Measurements from ENCODE around the gene USP44. TPM values are rescaled to one million over a fixed set of nuclear protein-coding genes. Genes with fewer than 3 reads are reported as not detected.
"Not testable (repeated sequence)": the region's sequence is repeated elsewhere in the genome, so short reads cannot be mapped to it uniquely, and the experiment has no call there.

USP44 gene
- polyA plus RNA-seq, 4 donors = 0.21 to 0.27 TPM; not detected in 2

- WGBS, 3 donors = 92 to 99% (median 93%) methylated on average over 4 of the region's 4 CpGs
- Histone ChIP-seq H3K4me1 (ENCODE audit: control insufficient read depth in 3 of 3, insufficient read depth in 2 of 3, low read depth in 1 of 3, low read length in 2 of 3) (no peaks in the 10 kb centered on the region), H3K36me3 (ENCODE audit: control insufficient read depth in 3 of 3, insufficient read depth in 2 of 3, low read depth in 1 of 3, low read length in 3 of 3) (peaks cover 4 to 34% (median 20%) of the 10 kb centered on the region in 3 donors), H3K4me3 (ENCODE audit: low read depth in 1 of 3, low read length in 3 of 3) (no peak overlapping the region), H3K9me3 (ENCODE audit: control insufficient read depth in 2 of 2, insufficient read depth in 1 of 2, low read depth in 1 of 2, low read length in 1 of 2) (peaks cover 0 to 4% of the 10 kb centered on the region in 2 donors), H3K27ac (ENCODE audit: low read depth in 1 of 3, low read length in 2 of 3) (no peak overlapping the region), H3K27me3 (ENCODE audit: control insufficient read depth in 3 of 3, insufficient read depth in 3 of 3, low read length in 3 of 3) (no peaks in the 10 kb centered on the region)
- DNase-seq (no peak), FAIRE-seq (no peak)
Measured at GRCh38 chr12:95497031-95497430, 54.2 kb downstream of the USP44 start.

- no peak for FAIRE-seq
- Histone ChIP-seq H3K9me3 (ENCODE audit: control insufficient read depth in 2 of 2, insufficient read depth in 1 of 2, low read depth in 1 of 2, low read length in 1 of 2) (peaks cover 0 to 4% of the 10 kb centered on the region in 2 donors), H3K36me3 (ENCODE audit: control insufficient read depth in 3 of 3, insufficient read depth in 2 of 3, low read depth in 1 of 3, low read length in 3 of 3) (peaks cover 4 to 31% (median 21%) of the 10 kb centered on the region in 3 donors), H3K27ac (ENCODE audit: low read depth in 1 of 3, low read length in 2 of 3) (no peak overlapping the region), H3K4me1 (ENCODE audit: control insufficient read depth in 3 of 3, insufficient read depth in 2 of 3, low read depth in 1 of 3, low read length in 2 of 3) (no peaks in the 10 kb centered on the region), H3K4me3 (ENCODE audit: low read depth in 1 of 3, low read length in 3 of 3) (no peak overlapping the region), H3K27me3 (ENCODE audit: control insufficient read depth in 3 of 3, insufficient read depth in 3 of 3, low read length in 3 of 3) (no peaks in the 10 kb centered on the region)
- no peak for DNase-seq
- 72 to 95% (median 92%) methylated on average over 1 of the region's 1 CpG for WGBS, 3 donors
Measured at GRCh38 chr12:95495433-95495832, 55.8 kb downstream of the USP44 start.

GRCh38 chr12:95494888-95495287 is 56.4 kb downstream of the USP44 start:
- no peak for FAIRE-seq
- peak in 1 of 2 donors; percentile 27 for DNase-seq
- peaks cover 0 to 4% of the 10 kb centered on the region in 2 donors for H3K9me3 ChIP-seq (ENCODE audit: control insufficient read depth in 2 of 2, insufficient read depth in 1 of 2, low read depth in 1 of 2, low read length in 1 of 2)
- no peaks in the 10 kb centered on the region for H3K27me3 ChIP-seq (ENCODE audit: control insufficient read depth in 3 of 3, insufficient read depth in 3 of 3, low read length in 3 of 3)
- no peaks in the 10 kb centered on the region for H3K4me1 ChIP-seq (ENCODE audit: control insufficient read depth in 3 of 3, insufficient read depth in 2 of 3, low read depth in 1 of 3, low read length in 2 of 3)
- H3K27ac ChIP-seq (ENCODE audit: low read depth in 1 of 3, low read length in 2 of 3) = no peak overlapping the region
- WGBS, 3 donors = 81 to 90% (median 82%) methylated on average over 2 of the region's 2 CpGs
- peaks cover 5 to 33% (median 21%) of the 10 kb centered on the region in 3 donors for H3K36me3 ChIP-seq (ENCODE audit: control insufficient read depth in 3 of 3, insufficient read depth in 2 of 3, low read depth in 1 of 3, low read length in 3 of 3)
- no peak overlapping the region for H3K4me3 ChIP-seq (ENCODE audit: low read depth in 1 of 3, low read length in 3 of 3)

GRCh38 chr12:95492462-95492861 is 58.8 kb downstream of the USP44 start:
- H3K27me3 ChIP-seq (ENCODE audit: control insufficient read depth in 3 of 3, insufficient read depth in 3 of 3, low read length in 3 of 3) = no peaks in the 10 kb centered on the region
- peaks cover 2 to 25% (median 15%) of the 10 kb centered on the region in 3 donors for H3K36me3 ChIP-seq (ENCODE audit: control insufficient read depth in 3 of 3, insufficient read depth in 2 of 3, low read depth in 1 of 3, low read length in 3 of 3)
- H3K9me3 ChIP-seq (ENCODE audit: control insufficient read depth in 2 of 2, insufficient read depth in 1 of 2, low read depth in 1 of 2, low read length in 1 of 2) = no peaks in the 10 kb centered on the region
- no peak overlapping the region for H3K27ac ChIP-seq (ENCODE audit: low read depth in 1 of 3, low read length in 2 of 3)
- no peak for DNase-seq
- no peak overlapping the region for H3K4me3 ChIP-seq (ENCODE audit: low read depth in 1 of 3, low read length in 3 of 3)
- H3K4me1 ChIP-seq (ENCODE audit: control insufficient read depth in 3 of 3, insufficient read depth in 2 of 3, low read depth in 1 of 3, low read length in 2 of 3) = no peaks in the 10 kb centered on the region
- 91 to 94% (median 94%) methylated on average over 2 of the region's 2 CpGs for WGBS, 3 donors
- FAIRE-seq = no peak

GRCh38 chr12:95487024-95487423 is 64.3 kb downstream of the USP44 start:
- Histone ChIP-seq H3K4me3 (ENCODE audit: low read depth in 1 of 3, low read length in 3 of 3) (no peak overlapping the region), H3K27me3 (ENCODE audit: control insufficient read depth in 3 of 3, insufficient read depth in 3 of 3, low read length in 3 of 3) (no peaks in the 10 kb centered on the region), H3K36me3 (ENCODE audit: control insufficient read depth in 3 of 3, insufficient read depth in 2 of 3, low read depth in 1 of 3, low read length in 3 of 3) (peaks cover 6 to 32% (median 7%) of the 10 kb centered on the region in 3 donors), H3K9me3 (ENCODE audit: control insufficient read depth in 2 of 2, insufficient read depth in 1 of 2, low read depth in 1 of 2, low read length in 1 of 2) (no peaks in the 10 kb centered on the region), H3K4me1 (ENCODE audit: control insufficient read depth in 3 of 3, insufficient read depth in 2 of 3, low read depth in 1 of 3, low read length in 2 of 3) (no peaks in the 10 kb centered on the region), H3K27ac (ENCODE audit: low read depth in 1 of 3, low read length in 2 of 3) (no peak overlapping the region)
- FAIRE-seq = no peak
- peak; percentile 54 to 62 for DNase-seq
- WGBS, 3 donors = 56 to 71% (median 69%) methylated on average over 2 of the region's 2 CpGs

GRCh38 chr12:95484524-95484923 is 66.8 kb downstream of the USP44 start:
- FAIRE-seq (no peak), DNase-seq (no peak)
- Histone ChIP-seq H3K27me3 (ENCODE audit: control insufficient read depth in 3 of 3, insufficient read depth in 3 of 3, low read length in 3 of 3) (no peaks in the 10 kb centered on the region), H3K27ac (ENCODE audit: low read depth in 1 of 3, low read length in 2 of 3) (no peak overlapping the region), H3K36me3 (ENCODE audit: control insufficient read depth in 3 of 3, insufficient read depth in 2 of 3, low read depth in 1 of 3, low read length in 3 of 3) (peaks cover 4 to 26% (median 5%) of the 10 kb centered on the region in 3 donors), H3K9me3 (ENCODE audit: control insufficient read depth in 2 of 2, insufficient read depth in 1 of 2, low read depth in 1 of 2, low read length in 1 of 2) (no peaks in the 10 kb centered on the region), H3K4me3 (ENCODE audit: low read depth in 1 of 3, low read length in 3 of 3) (no peak overlapping the region), H3K4me1 (ENCODE audit: control insufficient read depth in 3 of 3, insufficient read depth in 2 of 3, low read depth in 1 of 3, low read length in 2 of 3) (peaks cover 0 to 3% (median 0%) of the 10 kb centered on the region in 3 donors)

GRCh38 chr12:95482564-95482963 is 68.7 kb downstream of the USP44 start:
- peaks cover 5 to 31% (median 8%) of the 10 kb centered on the region in 3 donors for H3K36me3 ChIP-seq (ENCODE audit: control insufficient read depth in 3 of 3, insufficient read depth in 2 of 3, low read depth in 1 of 3, low read length in 3 of 3)
- H3K4me1 ChIP-seq (ENCODE audit: control insufficient read depth in 3 of 3, insufficient read depth in 2 of 3, low read depth in 1 of 3, low read length in 2 of 3); H3K27ac ChIP-seq (ENCODE audit: low read depth in 1 of 3, low read length in 2 of 3); H3K4me3 ChIP-seq (ENCODE audit: low read depth in 1 of 3, low read length in 3 of 3); H3K9me3 ChIP-seq (ENCODE audit: control insufficient read depth in 2 of 2, insufficient read depth in 1 of 2, low read depth in 1 of 2, low read length in 1 of 2); FAIRE-seq; H3K27me3 ChIP-seq (ENCODE audit: control insufficient read depth in 3 of 3, insufficient read depth in 3 of 3, low read length in 3 of 3); DNase-seq: not testable (repeated sequence)
- WGBS, 3 donors = 88 to 95% (median 93%) methylated on average over 6 of the region's 6 CpGs

- no peaks in the 10 kb centered on the region for H3K27me3 ChIP-seq (ENCODE audit: control insufficient read depth in 3 of 3, insufficient read depth in 3 of 3, low read length in 3 of 3)
- no peaks in the 10 kb centered on the region for H3K9me3 ChIP-seq (ENCODE audit: control insufficient read depth in 2 of 2, insufficient read depth in 1 of 2, low read depth in 1 of 2, low read length in 1 of 2)
- no peak overlapping the region for H3K27ac ChIP-seq (ENCODE audit: low read depth in 1 of 3, low read length in 2 of 3)
- H3K36me3 ChIP-seq (ENCODE audit: control insufficient read depth in 3 of 3, insufficient read depth in 2 of 3, low read depth in 1 of 3, low read length in 3 of 3) = peaks cover 5 to 35% (median 8%) of the 10 kb centered on the region in 3 donors
- no peak for DNase-seq
- WGBS, 3 donors = 88 to 94% (median 92%) methylated on average over 7 of the region's 7 CpGs
- no peak for FAIRE-seq
- H3K4me3 ChIP-seq (ENCODE audit: low read depth in 1 of 3, low read length in 3 of 3) = no peak overlapping the region
- peaks cover 0 to 3% (median 0%) of the 10 kb centered on the region in 3 donors for H3K4me1 ChIP-seq (ENCODE audit: control insufficient read depth in 3 of 3, insufficient read depth in 2 of 3, low read depth in 1 of 3, low read length in 2 of 3)
Measured at GRCh38 chr12:95481888-95482287, 69.4 kb downstream of the USP44 start.

- no peaks in the 10 kb centered on the region for H3K9me3 ChIP-seq (ENCODE audit: control insufficient read depth in 2 of 2, insufficient read depth in 1 of 2, low read depth in 1 of 2, low read length in 1 of 2)
- DNase-seq = no peak
- H3K4me1 ChIP-seq (ENCODE audit: control insufficient read depth in 3 of 3, insufficient read depth in 2 of 3, low read depth in 1 of 3, low read length in 2 of 3) = peaks cover 0 to 3% (median 0%) of the 10 kb centered on the region in 3 donors
- no peak overlapping the region for H3K27ac ChIP-seq (ENCODE audit: low read depth in 1 of 3, low read length in 2 of 3)
- H3K36me3 ChIP-seq (ENCODE audit: control insufficient read depth in 3 of 3, insufficient read depth in 2 of 3, low read depth in 1 of 3, low read length in 3 of 3) = peaks cover 3 to 35% (median 8%) of the 10 kb centered on the region in 3 donors
- H3K4me3 ChIP-seq (ENCODE audit: low read depth in 1 of 3, low read length in 3 of 3) = no peak overlapping the region
- WGBS, 3 donors = 78 to 89% (median 78%) methylated on average over 3 of the region's 3 CpGs
- H3K27me3 ChIP-seq (ENCODE audit: control insufficient read depth in 3 of 3, insufficient read depth in 3 of 3, low read length in 3 of 3) = no peaks in the 10 kb centered on the region
- FAIRE-seq = no peak
Measured at GRCh38 chr12:95481072-95481471, 70.2 kb downstream of the USP44 start.
